RKO (cell line): ENCODE measurements around the gene STRAP.
A peak's percentile ranks its signal among the peaks of the same experiment; 100 is the strongest.
"Not testable (repeated sequence)": the region's sequence is repeated elsewhere in the genome, so short reads cannot be mapped to it uniquely, and the experiment has no call there.

Experiments used
- DNase-seq: peaks from one replicate; pipeline ENCODE4 v3.0.0-alpha.2; 2016; ENCODE audit warnings: low spot score

The STRAP gene

GRCh38 chr12:15928346-15928745, 46.2 kb downstream of the STRAP start:
- DNase-seq: peak; percentile 79

- DNase-seq: no peak
Observed at GRCh38 chr12:15928870-15929571, 46.8 kb downstream of the STRAP start.

GRCh38 chr12:15931590-15932053, 49.4 kb downstream of the STRAP start:
- DNase-seq: no peak

- DNase-seq: no peak
Observed at GRCh38 chr12:15932327-15932726, 50.1 kb downstream of the STRAP start.

GRCh38 chr12:15932971-15933370, 50.8 kb downstream of the STRAP start:
- DNase-seq: no peak

- DNase-seq: no peak
Observed at GRCh38 chr12:15933751-15934150, 51.6 kb downstream of the STRAP start.

GRCh38 chr12:15936751-15937150, 54.6 kb downstream of the STRAP start:
- no peak for DNase-seq

- DNase-seq: no peak
Observed at GRCh38 chr12:15937902-15938301, 55.7 kb downstream of the STRAP start.

GRCh38 chr12:15939111-15939510, 56.9 kb downstream of the STRAP start:
- DNase-seq: peak; percentile 11

GRCh38 chr12:15942475-15942874, 60.3 kb downstream of the STRAP start:
- DNase-seq: no peak

GRCh38 chr12:15943519-15943918, 61.3 kb downstream of the STRAP start:
- DNase-seq: not testable (repeated sequence)

GRCh38 chr12:15948461-15948860, 66.3 kb downstream of the STRAP start:
- not testable (repeated sequence) for DNase-seq
